Measurements from ENCODE around the gene SSTR5. TPM values are rescaled to one million over a fixed set of nuclear protein-coding genes. Genes with fewer than 3 reads are reported as not detected.

Gene SSTR5
- total and polyA plus RNA-seq, 2 of the 4 experiments (the other 2 are of a cell fraction): not detected

GRCh38 chr16:1123525-1124230, 51.1 kb downstream of the SSTR5 start:
- no peaks in the 10 kb centered on the region for H3K9me1 ChIP-seq (ENCODE audit: insufficient read depth, low read length)
- H4K20me1 ChIP-seq (ENCODE audit: insufficient read depth, low read length): no peaks in the 10 kb centered on the region
- POLR2A ChIA-PET (ENCODE audit: unreplicated experiment): no interaction called here
- intact Hi-C loops (cut with micrococcal nuclease) (no loop called here), dilution Hi-C loops (cut with HindIII; ENCODE audit: low sequenced_read_pairs, unreplicated experiment) (no loop called here), in situ Hi-C loops (cut with MboI; ENCODE audit: low sequenced_read_pairs) (no loop called here)
- H3K14ac ChIP-seq (replicated peaks; ENCODE audit: low read depth, low read length): no peak overlapping the region
- CTCF ChIA-PET: no interaction called here
- H4K91ac ChIP-seq (ENCODE audit: insufficient read depth, low read depth, low read length): no peak overlapping the region
- peaks cover 12% of the 10 kb centered on the region; the same call in 1 of the 2 replicates for H3K27me3 ChIP-seq (ENCODE audit: control insufficient read depth, insufficient read depth, low read length)
- WGBS, 2 experiments (ENCODE audit: extremely low coverage in 2 of 2, insufficient read length in 1 of 2): 55% methylated on average over 8 of the region's 21 CpGs; no CpG with 5 or more reads in 1 of the 2 experiments
- no TSS peak for BruUV-seq (replicated peaks)
- no peaks in the 10 kb centered on the region for H3K9me3 ChIP-seq (ENCODE audit: control insufficient read depth, insufficient read depth, low read length)
- TF ChIP-seq RFX5 (IDR thresholded peaks at IDR 0.05; ENCODE audit: low read depth, low read length): no peak
- no peak for TF ChIP-seq RAD21 (IDR thresholded peaks at IDR 0.05; ENCODE audit: low read length)
- no peak for TF ChIP-seq BHLHE40 (IDR thresholded peaks at IDR 0.05; ENCODE audit: low read depth, low read length)
- no peak for TF ChIP-seq CEBPB (IDR thresholded peaks at IDR 0.05; ENCODE audit: low read depth, low read length)
- no peak overlapping the region for H3K4ac ChIP-seq (ENCODE audit: low read depth, low read length)
- no peak overlapping the region for H3K4me2 ChIP-seq (ENCODE audit: low read depth, low read length)
- no peak overlapping the region for H2BK20ac ChIP-seq (ENCODE audit: low read depth, low read length)
- no peak overlapping the region for H2AFZ ChIP-seq (replicated peaks; ENCODE audit: low read length, poor library complexity)
- no peaks in the 10 kb centered on the region for H3K79me1 ChIP-seq (ENCODE audit: low read depth in 1 of 2, low read length in 2 of 2)
- no peaks in the 10 kb centered on the region for H3K36me3 ChIP-seq (ENCODE audit: control insufficient read depth, insufficient read depth, low read length)
- ATAC-seq (ENCODE audit: low read depth) (no peak), DNase-seq (no peak)
- no peak overlapping the region for H3K23ac ChIP-seq (ENCODE audit: low read depth, low read length)
- no peak overlapping the region for H3K56ac ChIP-seq (ENCODE audit: extremely low read depth, insufficient read depth, low read length)
- peaks cover 2% of the 10 kb centered on the region; the same call in 1 of the 2 replicates for H3K4me1 ChIP-seq (ENCODE audit: control insufficient read depth, insufficient read depth, low read length)
- no peak overlapping the region for H3K18ac ChIP-seq (ENCODE audit: low read depth, low read length)
- no peak overlapping the region for H4K8ac ChIP-seq (ENCODE audit: low read depth in 2 of 2, low read length in 2 of 2)
- no peak overlapping the region for H2BK15ac ChIP-seq (ENCODE audit: low read depth, low read length)
- no peak overlapping the region for H3K9ac ChIP-seq (ENCODE audit: low read depth, low read length)
- H4K5ac ChIP-seq (ENCODE audit: low read depth, low read length): no peak overlapping the region
- H2BK5ac ChIP-seq (ENCODE audit: low read depth, low read length, poor library complexity, severe bottlenecking): no peak overlapping the region
- no peak overlapping the region for H2AK9ac ChIP-seq (replicated peaks; ENCODE audit: low read depth, low read length, poor library complexity)
- H2AK5ac ChIP-seq (ENCODE audit: low read depth, low read length): no peak overlapping the region
- no peak overlapping the region for H3K27ac ChIP-seq (ENCODE audit: insufficient read depth, low read length)
- no peak overlapping the region for H3K4me3 ChIP-seq (ENCODE audit: insufficient read depth, low read depth, low read length)
- no peak overlapping the region for H2BK120ac ChIP-seq (ENCODE audit: low read depth, low read length)

Measured in IMR-90 (cell line).